Activated T-helper 9 cell treated with anti-CD3 and anti-CD28 coated beads, Interleukin-2, amount 50 U/mL, for 16 hours (primary cell): ENCODE data around the gene TOM1L2.

Experiments used
- DNase-seq: peaks from one replicate; pipeline ENCODE4 v3.0.0-alpha.2; 2020; ENCODE audit warnings: low read depth

Gene TOM1L2

GRCh38 chr17:17835415-17836249 is 136.6 kb downstream of the TOM1L2 start:
- no peak for DNase-seq

- DNase-seq = no peak
Observed at GRCh38 chr17:17834974-17835373, 137.2 kb downstream of the TOM1L2 start.

GRCh38 chr17:17833658-17834357 is 138.4 kb downstream of the TOM1L2 start:
- no peak for DNase-seq

GRCh38 chr17:17832032-17832363 is 140.2 kb downstream of the TOM1L2 start:
- no peak for DNase-seq

- DNase-seq = no peak
Observed at GRCh38 chr17:17831208-17832031, 140.8 kb downstream of the TOM1L2 start.

GRCh38 chr17:17830740-17831207 is 141.4 kb downstream of the TOM1L2 start:
- no peak for DNase-seq

- no peak for DNase-seq
Observed at GRCh38 chr17:17830269-17830567, 142.0 kb downstream of the TOM1L2 start.

- DNase-seq = no peak
Observed at GRCh38 chr17:17827826-17828621, 144.2 kb downstream of the TOM1L2 start.

GRCh38 chr17:17826942-17827785 is 145.0 kb downstream of the TOM1L2 start:
- no peak for DNase-seq

- no peak for DNase-seq
Observed at GRCh38 chr17:17826342-17826713, 145.9 kb downstream of the TOM1L2 start.

- no peak for DNase-seq
Observed at GRCh38 chr17:17824783-17825614, 147.2 kb downstream of the TOM1L2 start.

- DNase-seq = no peak
Observed at GRCh38 chr17:17824119-17824782, 147.9 kb downstream of the TOM1L2 start.

- peak; percentile 67 for DNase-seq
Observed at GRCh38 chr17:17823433-17824118, 148.6 kb downstream of the TOM1L2 start.

- DNase-seq = no peak
Observed at GRCh38 chr17:17822616-17823015, 149.6 kb downstream of the TOM1L2 start.

GRCh38 chr17:17822189-17822588 is 150.0 kb downstream of the TOM1L2 start:
- no peak for DNase-seq

GRCh38 chr17:17820463-17821158 is 151.6 kb downstream of the TOM1L2 start:
- no peak for DNase-seq

- DNase-seq = no peak
Observed at GRCh38 chr17:17820046-17820445, 152.2 kb downstream of the TOM1L2 start.

GRCh38 chr17:17819561-17819995 is 152.6 kb downstream of the TOM1L2 start:
- DNase-seq = peak; percentile 58
